GM19099 (cell line): ENCODE results near the gene KMT2C.

Experiments used
- POLR2A ChIP-seq: IDR thresholded peaks from 3 replicates; pipeline ENCODE4 v1.6.1; 2011; ENCODE audit warnings: low read depth; ENCODE audit not compliant: insufficient read length; ENCODE audit errors: extremely low read depth

The KMT2C gene

GRCh38 chr7:152130658-152131590, 304.9 kb downstream of the KMT2C start:
- no peak for TF ChIP-seq POLR2A

DNA sequence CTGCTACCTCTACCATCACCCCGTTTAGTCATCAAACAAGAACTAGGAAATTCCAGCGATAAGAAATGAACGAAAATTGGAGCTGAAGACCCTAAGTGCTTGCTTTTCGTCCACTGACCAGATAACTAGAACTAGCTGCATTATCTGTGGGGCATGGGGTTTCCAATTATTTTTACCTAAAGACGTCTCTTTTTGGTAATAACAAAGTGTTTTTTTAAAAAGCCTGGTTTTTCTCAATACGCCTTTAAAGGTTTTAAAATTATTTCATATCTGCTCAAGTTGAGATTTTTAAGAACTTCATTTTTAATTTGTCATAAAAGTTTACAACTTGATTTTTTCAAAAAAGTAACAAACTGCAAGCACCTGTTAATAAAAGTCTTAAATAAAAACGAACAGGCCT, 306.1 kb downstream of the KMT2C start:
- TF ChIP-seq POLR2A: no peak

GRCh38 chr7:152128741-152129461, 306.9 kb downstream of the KMT2C start:
- TF ChIP-seq POLR2A: no peak

- no peak for TF ChIP-seq POLR2A
Observed at GRCh38 chr7:152128252-152128651, 307.6 kb downstream of the KMT2C start.

DNA sequence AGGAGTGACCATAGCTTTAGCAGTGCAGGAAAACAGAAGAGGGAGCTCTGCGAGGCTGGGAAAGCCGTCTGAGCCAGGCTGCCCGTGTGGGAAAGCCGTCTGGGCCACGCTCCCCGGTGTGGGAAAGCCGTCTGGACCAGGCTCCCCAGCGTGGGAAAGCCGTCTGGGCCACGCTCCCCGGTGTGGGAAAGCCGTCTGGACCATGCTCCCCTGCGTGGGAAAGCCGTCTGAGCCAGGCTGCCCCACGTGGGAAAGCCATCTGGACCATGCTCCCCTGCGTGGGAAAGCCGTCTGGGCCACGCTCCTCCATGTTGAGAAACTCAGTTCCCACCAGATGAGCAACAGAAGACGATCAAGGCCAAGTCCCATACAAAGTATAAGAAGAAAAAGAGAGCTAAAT, 308.6 kb downstream of the KMT2C start:
- TF ChIP-seq POLR2A: no peak

GRCh38 chr7:152126741-152127140, 309.1 kb downstream of the KMT2C start:
- no peak for TF ChIP-seq POLR2A

DNA sequence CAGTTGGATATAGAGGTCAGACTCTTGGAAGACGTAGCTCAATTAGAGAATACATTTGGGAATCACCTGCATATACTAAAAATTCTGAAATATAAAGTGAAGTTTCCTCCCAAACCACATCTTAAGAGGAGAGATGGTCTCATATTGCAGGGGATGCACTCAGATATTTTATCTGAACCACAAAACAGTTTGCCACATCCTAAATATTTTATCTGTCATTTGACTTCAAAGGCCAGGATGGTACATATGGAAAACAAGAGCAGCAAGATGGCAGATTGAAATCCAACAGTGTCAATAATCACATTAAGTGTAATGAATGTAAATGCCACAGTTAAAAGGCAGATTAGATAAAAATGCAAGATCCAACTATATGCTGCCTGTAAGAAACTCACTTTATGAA, 313.3 kb downstream of the KMT2C start:
- no peak for TF ChIP-seq POLR2A

DNA sequence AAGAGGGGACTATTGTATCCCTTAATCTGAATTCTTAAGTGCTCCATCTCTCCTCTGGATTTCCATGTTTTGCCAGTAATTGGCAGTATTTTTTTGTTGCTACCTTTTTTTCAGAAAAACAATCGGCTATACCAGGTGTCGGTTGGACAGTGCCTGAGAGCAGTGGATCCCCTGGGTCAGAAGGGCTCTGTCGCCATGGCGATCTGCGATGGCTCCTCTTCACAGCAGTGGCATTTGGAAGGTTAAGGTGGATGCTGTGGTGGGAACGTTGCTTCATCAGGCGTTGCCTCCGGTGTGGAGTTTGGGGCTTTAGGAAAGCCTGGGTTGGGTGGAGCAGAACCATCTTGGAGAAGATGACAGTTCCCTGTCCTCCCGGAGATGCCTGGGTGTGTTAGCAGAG, 314.4 kb downstream of the KMT2C start:
- no peak for TF ChIP-seq POLR2A

DNA sequence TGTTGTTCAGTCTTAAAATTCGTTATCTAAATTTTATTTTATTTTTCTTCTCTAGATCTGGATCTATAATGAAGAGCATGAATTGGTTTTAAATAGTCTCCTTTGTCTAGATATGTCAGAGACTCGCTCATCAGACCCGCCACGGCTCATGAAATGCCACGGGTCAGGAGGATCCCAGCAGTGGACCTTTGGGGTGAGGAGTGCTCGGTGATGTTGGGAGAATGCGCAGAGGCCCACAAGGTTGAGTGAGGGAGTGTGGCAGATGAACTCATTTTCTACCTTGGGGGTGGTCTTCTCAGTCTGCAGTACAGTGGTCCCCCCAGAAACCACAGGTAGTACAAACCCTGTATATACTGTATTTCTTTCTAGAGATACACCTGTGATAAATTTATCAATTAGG, 315.0 kb downstream of the KMT2C start:
- TF ChIP-seq POLR2A: no peak

DNA sequence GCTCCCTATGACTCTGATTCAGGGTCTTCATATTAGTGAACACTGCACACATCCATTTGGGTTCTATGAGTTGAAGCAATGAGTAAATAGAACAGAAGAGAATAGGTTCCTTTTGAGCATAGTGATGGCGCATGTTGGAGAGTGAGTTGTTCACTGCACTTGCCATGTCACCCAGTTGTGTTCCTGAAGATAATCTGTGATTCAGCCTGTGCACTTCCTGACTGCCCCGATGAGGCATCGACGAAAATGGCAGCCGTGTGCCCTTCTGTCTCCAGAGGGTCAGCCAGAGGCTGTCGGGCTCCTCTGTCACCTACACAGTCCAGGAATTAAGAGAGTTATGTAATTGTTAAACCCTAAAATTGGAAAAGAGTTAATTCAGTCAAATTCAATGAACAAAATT, 315.6 kb downstream of the KMT2C start:
- no peak for TF ChIP-seq POLR2A

GRCh38 chr7:152117356-152117755, 318.4 kb downstream of the KMT2C start:
- TF ChIP-seq POLR2A: no peak

DNA sequence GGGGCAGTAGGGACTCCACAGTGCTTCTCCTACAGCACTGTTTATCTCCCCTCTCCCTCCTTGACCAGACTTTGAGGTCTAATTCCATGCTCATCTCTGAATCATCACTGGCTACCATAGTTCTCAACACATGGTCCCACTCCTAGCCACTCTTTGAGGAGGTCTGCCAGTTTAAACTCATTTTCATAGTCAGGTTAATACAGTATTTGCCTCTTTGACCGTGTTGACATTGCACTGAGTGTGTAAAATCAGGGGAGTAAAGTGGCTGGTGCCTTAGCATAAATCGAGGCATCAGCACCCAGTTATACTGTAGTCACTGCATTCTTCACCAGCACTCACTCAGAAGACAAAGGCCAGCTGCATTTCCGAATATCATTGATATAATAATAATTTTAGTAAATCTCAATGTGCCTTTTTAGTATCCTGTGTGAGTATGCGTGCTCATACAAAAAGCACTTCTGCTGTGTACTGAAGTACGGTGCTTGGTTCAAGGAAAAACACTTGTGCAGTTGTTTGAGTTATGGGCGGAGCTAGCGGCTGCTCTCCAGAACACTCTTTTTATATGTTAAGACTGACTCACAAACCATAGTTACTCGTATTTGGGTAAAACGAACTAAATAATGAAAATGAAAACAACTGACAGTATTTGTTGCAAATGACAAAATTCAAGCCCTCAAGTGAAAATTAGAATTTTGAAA, 320.6 kb downstream of the KMT2C start:
- no peak for TF ChIP-seq POLR2A

- no peak for TF ChIP-seq POLR2A
Observed at GRCh38 chr7:152112829-152113228, 323.0 kb downstream of the KMT2C start.

DNA sequence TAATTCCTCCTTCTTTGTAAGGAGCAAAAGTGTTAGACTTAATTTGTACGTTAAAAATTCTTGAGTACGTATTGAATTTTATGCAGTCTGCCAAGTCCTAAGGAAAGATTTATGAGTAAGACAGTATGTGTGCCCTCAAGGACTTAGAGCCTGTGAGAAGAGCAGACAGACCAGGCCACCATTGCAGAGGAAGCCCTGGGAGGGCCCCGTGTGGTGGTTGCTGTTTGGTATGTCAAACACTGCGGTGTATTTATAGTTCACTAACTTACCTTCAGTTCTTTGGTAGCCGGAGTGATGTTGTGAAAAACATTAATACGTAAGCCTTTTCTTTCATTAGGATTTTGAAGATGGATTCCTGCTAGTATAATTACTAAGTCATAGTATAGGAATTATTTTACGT, 327.4 kb downstream of the KMT2C start:
- no peak for TF ChIP-seq POLR2A

- TF ChIP-seq POLR2A: no peak
Observed at GRCh38 chr7:152107945-152108344, 327.9 kb downstream of the KMT2C start.
